ENCODE measurements around the gene LEMD2.

- TF ChIP-seq POLR2A (IDR thresholded peaks at IDR 0.05; ENCODE audit: low read length) (no peak), GATA1 (IDR thresholded peaks at IDR 0.05; ENCODE audit: low read depth, low read length) (no peak)
These were observed 806 bp downstream of the LEMD2 start for GRCh38 chr6:33787954-33788693.

Data from erythroblast (primary cell).